ENCODE data around the gene UCN.
"Not testable (repeated sequence)": the region's sequence is repeated elsewhere in the genome, so short reads cannot be mapped to it uniquely, and the experiment has no call there.

The UCN gene

GRCh38 chr2:27281855-27282559 is 26.2 kb downstream of the UCN start, which contains the start of gene TRIM54:
Gene TRIM54, plus strand, starts transcription at chr2:27282429. Its CDS starts 303 bp downstream, at chr2:27282732.
- DNase-seq: no peak

GRCh38 chr2:27281442-27281841 is 26.8 kb downstream of the UCN start:
- no peak for DNase-seq

- no peak for DNase-seq
Measured at GRCh38 chr2:27280826-27281225, 27.4 kb downstream of the UCN start.

GRCh38 chr2:27278010-27278409 is 30.2 kb downstream of the UCN start:
- no peak for DNase-seq

- no peak for DNase-seq
Measured at GRCh38 chr2:27275211-27276150, 32.8 kb downstream of the UCN start, which contains the start of gene DNAJC5G. Gene DNAJC5G, plus strand, starts transcription at chr2:27275433. Its CDS starts 1,296 bp downstream, at chr2:27276729.

- not testable (repeated sequence) for DNase-seq
Measured at GRCh38 chr2:27272537-27273522, 35.4 kb downstream of the UCN start.

- DNase-seq: no peak
Measured at GRCh38 chr2:27271631-27272340, 36.5 kb downstream of the UCN start.

- no peak for DNase-seq
Measured at GRCh38 chr2:27270670-27271069, 37.6 kb downstream of the UCN start.

GRCh38 chr2:27270131-27270530 is 38.1 kb downstream of the UCN start:
- DNase-seq: no peak

- not testable (repeated sequence) for DNase-seq
Measured at GRCh38 chr2:27268296-27268695, 39.9 kb downstream of the UCN start.

GRCh38 chr2:27265536-27265870 is 42.7 kb downstream of the UCN start:
- DNase-seq: no peak

GRCh38 chr2:27264753-27265535 is 43.3 kb downstream of the UCN start:
- peak; percentile 72 for DNase-seq

GRCh38 chr2:27264253-27264752 is 43.9 kb downstream of the UCN start:
- DNase-seq: peak; percentile 28

GRCh38 chr2:27263287-27264252 is 44.7 kb downstream of the UCN start:
- no peak for DNase-seq

- peak; percentile 73 for DNase-seq
Measured at GRCh38 chr2:27262379-27263286, 45.6 kb downstream of the UCN start, which contains the start of gene SLC30A3. Gene SLC30A3, minus strand, starts transcription at chr2:27263047. Its CDS starts 141 bp downstream, at chr2:27262906.

- DNase-seq: no peak
Measured at GRCh38 chr2:27261926-27262298, 46.3 kb downstream of the UCN start.

GRCh38 chr2:27261241-27261925 is 46.9 kb downstream of the UCN start:
- no peak for DNase-seq

- DNase-seq: no peak
Measured at GRCh38 chr2:27258051-27258450, 50.2 kb downstream of the UCN start.

Data from stimulated activated CD4-positive, alpha-beta T cell treated with anti-CD3 and anti-CD28 coated beads, Interleukin-4, amount 100 ng/mL, for 1 hour (primary cell).